Activated T-helper 2 cell treated with anti-CD3 and anti-CD28 coated beads, Interferon-gamma antibody, Interleukin-2, Interleukin-4, amounts not matched to agents 10 μg/mL and 5 μg/mL and 100 μg/mL, durations not matched to agents 14 hours and 24 hours and 36 hours (primary cell): ENCODE measurements around the gene AIG1. TPM values are rescaled to one million over a fixed set of nuclear protein-coding genes. Genes with fewer than 3 reads are reported as not detected.
"Not testable (repeated sequence)": the region's sequence is repeated elsewhere in the genome, so short reads cannot be mapped to it uniquely, and the experiment has no call there.

ENCODE experiments used
- DNase-seq: peaks from one replicate; pipeline ENCODE4 v3.0.0; 2021; ENCODE audit warnings: low spot score
- H3K27ac Mint-ChIP-seq: one replicate; pipeline ENCODE4 v1.8.0; 2021; ENCODE audit warnings: mixed read lengths
- H3K27me3 Mint-ChIP-seq: one replicate; pipeline ENCODE4 v1.8.0; 2021; ENCODE audit warnings: low read depth, mixed read lengths
- H3K36me3 Mint-ChIP-seq: one replicate; pipeline ENCODE4 v1.8.0; 2021; ENCODE audit warnings: low read depth, mixed read lengths
- H3K4me1 Mint-ChIP-seq: one replicate; pipeline ENCODE4 v1.8.0; 2021; ENCODE audit warnings: low read depth, mixed read lengths
- H3K4me3 Mint-ChIP-seq: one replicate; pipeline ENCODE4 v1.8.0; 2021; ENCODE audit warnings: low read depth, mild to moderate bottlenecking, moderate library complexity, mixed read lengths
- H3K9me3 Mint-ChIP-seq: one replicate; pipeline ENCODE4 v1.8.0; 2021; ENCODE audit warnings: mixed read lengths
- intact Hi-C: fragments of 100-400 bp; cut with micrococcal nuclease; formaldehyde crosslinking; loops from one replicate; pipeline ENCODE4 v1.15.1; 2023
- total RNA-seq: library from RNA; stranded (reverse); gene quantifications from 2 replicates; pipeline ENCODE4 v1.2.3, GENCODE V29; 2022

AIG1 gene
- total RNA-seq, 1 donor from 2014 or later, result 2.4 TPM

DNA sequence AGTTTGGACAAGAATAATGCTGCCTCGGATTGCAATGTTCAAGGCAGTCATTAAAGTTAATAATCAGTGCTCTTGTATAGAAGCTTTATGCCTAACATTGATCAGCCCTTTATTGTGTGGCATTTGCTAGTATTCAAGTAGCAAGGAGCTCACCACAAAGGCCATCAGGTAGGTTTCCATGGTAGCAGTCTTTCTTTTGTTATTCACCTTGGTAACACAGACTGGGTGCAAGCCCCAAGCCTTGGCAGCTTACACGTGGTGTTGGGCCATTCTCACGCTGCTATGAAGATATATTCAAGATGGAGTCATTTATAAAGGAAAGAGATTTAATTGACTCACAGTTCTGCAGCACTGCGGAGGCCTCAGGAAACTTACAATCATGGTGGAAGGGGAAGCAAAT, 240.5 kb downstream of the AIG1 start:
- intact Hi-C loops, result no loop called here
- Mint-ChIP-seq H3K36me3 (no peaks in the 10 kb centered on the region), H3K4me3 (no peak overlapping the region), H3K27me3 (no peaks in the 10 kb centered on the region), H3K4me1 (peaks cover 3% of the 10 kb centered on the region), H3K9me3 (no peaks in the 10 kb centered on the region), H3K27ac (no peak overlapping the region)
- DNase-seq, result no peak

DNA sequence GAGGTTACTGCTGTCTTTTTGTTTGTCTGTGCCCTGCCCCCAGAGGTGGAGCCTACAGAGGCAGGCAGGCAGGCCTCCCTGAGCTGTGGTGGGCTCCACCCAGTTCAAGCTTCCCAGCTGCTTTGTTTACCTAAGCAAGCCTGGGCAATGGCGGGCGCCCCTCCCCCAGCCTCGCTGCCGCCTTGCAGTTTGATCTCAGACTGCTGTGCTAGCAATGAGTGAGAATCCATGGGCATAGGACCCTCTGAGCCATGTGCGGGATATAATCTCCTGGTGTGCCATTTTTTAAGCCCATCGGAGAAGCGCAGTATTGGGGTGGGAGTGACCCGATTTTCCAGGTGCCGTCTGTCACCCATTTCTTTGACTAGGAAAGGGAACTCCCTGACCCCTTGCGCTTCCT, 247.1 kb downstream of the AIG1 start:
- intact Hi-C loops, H3K4me1 Mint-ChIP-seq, DNase-seq, H3K27ac Mint-ChIP-seq, H3K9me3 Mint-ChIP-seq, H3K4me3 Mint-ChIP-seq, H3K36me3 Mint-ChIP-seq, H3K27me3 Mint-ChIP-seq: not testable (repeated sequence)

DNA sequence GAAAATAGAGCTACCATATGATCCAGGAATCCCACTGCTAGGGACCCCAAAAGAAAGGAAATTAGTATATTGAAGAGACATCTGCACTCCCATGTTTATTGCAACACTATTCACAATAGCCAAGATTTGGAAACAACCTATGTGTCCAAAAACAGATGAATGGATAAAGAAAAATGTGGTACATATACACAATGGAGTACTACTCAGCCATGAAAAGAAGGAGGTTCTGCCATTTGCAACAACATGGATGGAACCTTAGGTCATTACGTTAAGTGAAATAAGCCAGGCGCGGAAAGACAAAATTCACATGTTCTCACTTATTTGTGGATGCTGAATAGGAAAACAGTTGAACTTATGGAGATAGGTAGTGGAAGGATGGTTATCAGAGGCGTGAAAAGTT, 252.5 kb downstream of the AIG1 start:
- Mint-ChIP-seq H3K4me1 (no peaks in the 10 kb centered on the region), H3K27me3 (peaks cover 1% of the 10 kb centered on the region), H3K4me3 (no peak overlapping the region), H3K27ac (no peak overlapping the region), H3K9me3 (peaks cover 18% of the 10 kb centered on the region), H3K36me3 (no peaks in the 10 kb centered on the region)
- DNase-seq, result no peak
- intact Hi-C loops, result no loop called here

DNA sequence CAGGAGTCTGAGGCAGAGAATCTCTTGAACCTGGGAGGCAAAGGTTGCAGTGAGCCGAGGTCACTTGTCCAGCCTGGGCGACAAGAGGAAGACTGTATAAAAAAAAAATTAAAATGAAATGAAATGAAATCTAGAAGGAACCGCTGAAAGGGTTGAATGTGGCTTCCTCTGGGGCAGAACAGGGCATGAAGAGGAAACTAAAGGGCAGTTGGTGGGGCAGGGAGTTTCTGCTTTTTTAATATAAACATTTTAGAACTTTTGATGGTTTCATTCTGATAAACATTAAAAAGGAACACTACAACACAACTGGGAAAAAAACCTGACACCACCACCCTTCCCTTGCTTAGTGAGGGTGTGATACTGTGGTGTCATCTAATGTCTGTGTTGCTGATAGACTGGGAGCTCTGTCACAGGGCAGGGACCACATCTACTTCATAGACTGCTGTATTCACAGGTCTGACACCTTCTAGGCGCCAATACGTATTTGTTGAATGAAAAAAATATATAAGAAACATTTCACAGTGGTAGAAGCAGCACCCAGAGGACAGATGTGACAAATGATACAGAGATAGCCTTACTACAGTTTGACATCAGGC, 260.9 kb downstream of the AIG1 start:
- DNase-seq, result no peak
- Mint-ChIP-seq H3K4me1 (no peaks in the 10 kb centered on the region), H3K27me3 (no peaks in the 10 kb centered on the region), H3K36me3 (no peaks in the 10 kb centered on the region), H3K27ac (no peak overlapping the region), H3K9me3 (peaks cover under 1% of the 10 kb centered on the region), H3K4me3 (no peak overlapping the region)
- intact Hi-C loops, result no loop called here

DNA sequence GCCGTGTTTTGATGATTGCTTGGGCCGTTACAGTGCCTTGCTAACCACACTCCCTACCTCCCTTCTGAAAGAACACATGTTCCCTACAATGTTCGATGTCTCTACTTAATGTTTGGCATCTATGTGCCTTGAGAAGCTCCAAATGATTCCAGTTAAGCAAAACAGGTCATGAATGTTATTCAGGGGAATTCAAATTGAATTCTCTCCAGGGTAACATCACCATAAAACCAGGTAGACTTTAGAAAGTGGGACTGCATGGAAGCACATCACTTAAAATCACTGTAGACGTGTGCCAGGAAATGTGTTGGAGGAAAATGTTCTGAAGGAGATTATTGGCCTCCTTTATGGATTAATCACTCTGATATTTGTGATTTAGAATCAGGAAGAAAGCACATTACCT, 261.7 kb downstream of the AIG1 start:
- no peak overlapping the region for H3K4me3 Mint-ChIP-seq
- intact Hi-C loops, result no loop called here
- no peaks in the 10 kb centered on the region for H3K36me3 Mint-ChIP-seq
- no peak for DNase-seq
- H3K27me3 Mint-ChIP-seq, result no peaks in the 10 kb centered on the region
- H3K9me3 Mint-ChIP-seq, result no peaks in the 10 kb centered on the region
- H3K4me1 Mint-ChIP-seq, result no peaks in the 10 kb centered on the region
- no peak overlapping the region for H3K27ac Mint-ChIP-seq

DNA sequence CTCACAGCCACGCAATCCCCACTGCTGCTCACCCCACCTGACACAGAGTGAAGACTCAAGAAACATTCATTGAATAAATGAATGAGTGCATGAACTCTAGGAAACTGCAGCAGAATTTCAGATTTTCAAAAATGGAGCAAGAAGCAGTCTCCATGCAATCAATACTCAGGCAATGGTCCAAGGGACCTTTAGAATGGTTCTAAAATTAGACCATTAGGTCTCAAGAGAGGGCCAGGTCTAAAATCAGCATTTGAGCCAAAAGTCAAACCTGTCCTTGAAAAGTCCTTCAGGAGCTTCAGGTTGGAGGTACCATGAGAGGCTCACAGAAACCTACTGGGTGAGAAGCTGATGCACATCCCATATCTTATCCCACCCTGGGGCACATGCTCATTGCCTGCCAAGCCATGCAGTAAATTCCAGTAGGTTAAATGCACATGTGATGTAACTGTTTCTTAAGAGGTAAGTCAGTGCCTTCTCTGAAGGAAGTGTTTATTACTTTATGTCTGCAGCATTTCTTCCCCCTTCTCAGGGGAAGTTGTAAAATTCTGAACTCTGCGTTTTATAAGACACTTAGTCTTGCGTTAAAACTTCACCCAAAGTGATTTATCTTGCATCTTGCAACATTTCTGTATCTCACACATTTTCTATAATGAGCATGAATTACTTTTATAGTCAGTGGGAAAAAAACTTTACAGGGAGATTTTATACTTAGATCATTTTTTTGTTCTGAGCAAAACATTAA, 263.2 kb downstream of the AIG1 start:
- Mint-ChIP-seq H3K4me1 (no peaks in the 10 kb centered on the region), H3K36me3 (no peaks in the 10 kb centered on the region), H3K9me3 (no peaks in the 10 kb centered on the region), H3K4me3 (no peak overlapping the region), H3K27me3 (no peaks in the 10 kb centered on the region), H3K27ac (no peak overlapping the region)
- no peak for DNase-seq
- intact Hi-C loops, result no loop called here

DNA sequence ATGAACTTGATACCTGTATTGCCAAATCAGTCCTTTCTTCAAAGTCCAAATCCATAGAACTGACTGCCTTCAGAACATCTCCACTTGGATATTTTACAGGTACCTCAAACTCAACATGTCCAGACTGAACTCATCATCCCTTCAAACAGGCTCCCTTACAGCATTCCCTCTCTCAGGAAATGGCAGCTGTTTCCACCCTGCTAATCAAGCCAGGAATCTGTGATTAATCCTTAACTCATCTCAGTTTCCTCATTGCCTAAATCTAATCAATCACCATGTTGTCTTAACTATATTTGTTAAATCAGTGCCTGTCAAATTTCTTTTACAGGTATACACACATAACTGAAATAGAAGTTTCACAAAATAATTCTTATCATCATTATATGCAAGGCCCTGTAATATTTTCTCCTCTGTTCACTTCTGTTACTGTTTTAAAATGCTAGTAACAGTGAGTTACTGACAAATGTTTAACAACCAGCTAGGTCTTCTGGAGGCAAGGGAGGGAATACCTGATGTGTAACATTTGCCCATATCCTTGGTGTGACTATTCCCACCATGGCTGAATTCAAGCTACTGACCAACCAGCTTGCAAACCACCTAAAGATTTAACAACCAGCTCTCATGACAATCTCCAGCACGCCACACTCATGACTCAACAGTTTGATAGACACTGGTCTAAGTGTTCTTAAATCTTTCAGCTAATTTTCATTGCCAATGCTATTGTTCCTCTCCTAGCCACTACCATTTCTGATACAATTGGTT, 264.9 kb downstream of the AIG1 start:
- DNase-seq, result no peak
- Mint-ChIP-seq H3K27ac (no peak overlapping the region), H3K4me3 (no peak overlapping the region), H3K9me3 (no peaks in the 10 kb centered on the region), H3K4me1 (no peaks in the 10 kb centered on the region), H3K27me3 (no peaks in the 10 kb centered on the region), H3K36me3 (no peaks in the 10 kb centered on the region)
- intact Hi-C loops, result no loop called here

DNA sequence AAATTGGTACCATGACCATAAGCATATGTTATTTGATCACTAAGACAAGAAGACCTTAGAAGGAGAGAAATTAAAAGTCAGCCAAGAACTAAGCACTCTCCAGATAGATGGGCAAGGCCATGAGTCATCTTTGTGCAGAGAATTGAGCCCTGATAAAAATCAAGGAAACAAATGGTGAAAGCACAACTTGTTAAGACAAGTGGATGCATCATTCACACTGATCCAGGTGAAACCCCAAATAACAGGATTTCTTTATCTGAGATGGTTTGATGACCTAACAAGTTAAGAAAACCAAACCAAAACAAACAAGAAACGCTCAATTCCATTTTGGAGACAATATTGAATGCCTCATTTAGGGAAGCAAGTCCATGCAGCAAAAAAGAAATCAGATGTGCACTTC, 268.2 kb downstream of the AIG1 start:
- intact Hi-C loops, result no loop called here
- H3K9me3 Mint-ChIP-seq, result no peaks in the 10 kb centered on the region
- no peak for DNase-seq
- no peaks in the 10 kb centered on the region for H3K36me3 Mint-ChIP-seq
- no peak overlapping the region for H3K27ac Mint-ChIP-seq
- H3K27me3 Mint-ChIP-seq, result no peaks in the 10 kb centered on the region
- no peak overlapping the region for H3K4me3 Mint-ChIP-seq
- H3K4me1 Mint-ChIP-seq, result no peaks in the 10 kb centered on the region

DNA sequence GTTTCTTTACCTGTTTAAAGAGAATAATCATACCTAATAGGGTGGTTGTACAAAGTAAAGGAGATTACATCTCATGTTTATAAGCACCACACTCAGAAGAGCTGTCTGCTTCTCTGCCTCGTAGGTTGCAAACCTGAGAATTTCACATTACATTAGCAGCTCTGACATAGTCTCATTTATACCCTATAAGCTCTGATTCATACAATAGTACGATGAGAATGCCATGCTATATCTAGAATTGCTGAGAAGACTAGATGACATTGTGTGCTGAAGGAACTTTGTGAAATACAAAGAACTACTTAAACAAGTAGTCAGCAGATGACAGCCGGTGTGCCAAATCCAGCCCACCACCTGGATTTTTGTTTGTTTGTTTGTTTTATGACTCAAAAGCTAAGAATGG, 268.6 kb downstream of the AIG1 start:
- Mint-ChIP-seq H3K27me3 (no peaks in the 10 kb centered on the region), H3K36me3 (no peaks in the 10 kb centered on the region), H3K4me3 (no peak overlapping the region), H3K9me3 (no peaks in the 10 kb centered on the region), H3K4me1 (no peaks in the 10 kb centered on the region), H3K27ac (no peak overlapping the region)
- intact Hi-C loops, result no loop called here
- no peak for DNase-seq

DNA sequence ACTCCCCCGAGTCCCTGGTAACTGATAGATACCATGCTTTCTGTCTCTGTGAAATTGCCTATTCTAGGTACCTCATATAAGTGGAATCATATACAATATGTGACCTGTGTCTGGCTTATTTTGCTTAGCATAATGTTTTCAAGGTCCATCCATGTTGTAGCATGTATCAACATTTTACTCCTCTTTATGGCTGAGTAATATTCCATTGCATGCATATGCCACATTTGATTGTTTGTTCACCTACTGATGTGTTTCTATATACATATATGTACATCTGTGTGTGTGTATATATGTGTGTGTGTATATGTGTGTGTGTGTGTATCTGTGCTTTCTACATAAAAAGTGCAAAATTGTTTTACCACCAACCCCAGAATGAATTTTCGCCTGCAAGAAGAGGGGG, 270.7 kb downstream of the AIG1 start:
- Mint-ChIP-seq H3K36me3 (no peaks in the 10 kb centered on the region), H3K27me3 (no peaks in the 10 kb centered on the region), H3K4me1 (peaks cover 5% of the 10 kb centered on the region), H3K9me3 (no peaks in the 10 kb centered on the region), H3K27ac (no peak overlapping the region), H3K4me3 (no peak overlapping the region)
- no peak for DNase-seq
- intact Hi-C loops, result loop anchor here (10.0 kb wide), 2 partner anchors 97 to 637 kb away; no protein-coding TSS in a partner anchor

DNA sequence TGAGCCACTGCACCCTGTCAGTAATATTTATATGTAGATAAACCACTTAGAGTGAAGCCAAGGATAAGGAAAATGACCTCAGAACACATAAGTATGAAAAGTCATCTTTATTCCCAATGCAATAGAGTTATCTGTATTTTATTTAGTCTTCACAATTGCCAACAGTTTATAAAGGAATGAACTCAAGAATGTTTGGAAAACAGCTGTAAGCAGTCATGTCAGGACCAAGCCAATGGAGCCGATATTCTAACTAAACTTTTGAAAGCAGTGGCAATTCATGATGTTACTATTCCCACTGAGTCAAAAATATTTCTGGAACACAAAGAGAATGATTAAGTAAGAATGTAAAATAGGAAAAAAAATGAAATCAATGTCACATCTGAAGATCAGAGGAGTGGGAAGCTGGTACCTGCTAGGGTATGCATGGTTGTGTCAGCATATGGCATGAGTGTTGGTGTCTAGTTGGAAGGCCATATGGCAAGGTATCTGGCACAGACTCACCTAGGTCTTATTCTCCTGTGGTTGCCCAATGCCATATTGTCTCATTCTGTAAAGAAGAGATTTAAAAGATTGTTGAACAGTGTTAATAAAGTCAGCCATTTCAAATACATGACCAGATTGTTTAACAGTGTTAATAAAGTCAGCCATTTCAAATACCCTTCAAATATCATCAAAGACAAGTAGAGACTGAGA, 271.6 kb downstream of the AIG1 start:
- Mint-ChIP-seq H3K9me3 (no peaks in the 10 kb centered on the region), H3K27me3 (no peaks in the 10 kb centered on the region), H3K36me3 (no peaks in the 10 kb centered on the region), H3K4me3 (no peak overlapping the region), H3K4me1 (peaks cover 9% of the 10 kb centered on the region), H3K27ac (no peak overlapping the region)
- intact Hi-C loops, result loop anchor here (10.0 kb wide), 2 partner anchors 97 to 637 kb away; no protein-coding TSS in a partner anchor
- DNase-seq, result no peak

DNA sequence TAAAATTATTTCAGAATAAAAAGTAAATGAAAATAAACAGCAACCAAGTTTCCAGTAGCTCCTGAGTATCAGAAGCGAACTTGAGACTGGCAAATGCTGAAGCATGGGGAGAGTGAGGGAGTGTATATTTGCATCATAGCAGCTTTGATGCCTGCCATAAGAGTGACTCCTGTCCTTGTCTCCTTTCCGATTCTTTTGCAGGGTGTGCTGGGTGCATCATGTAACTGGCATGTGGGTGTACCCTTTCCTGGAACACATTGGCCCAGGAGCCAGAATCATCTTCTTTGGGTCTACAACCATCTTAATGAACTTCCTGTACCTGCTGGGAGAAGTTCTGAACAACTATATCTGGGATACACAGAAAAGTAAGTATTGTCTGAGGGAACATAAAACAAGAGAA, 272.4 kb downstream of the AIG1 start:
- H3K36me3 Mint-ChIP-seq, result no peaks in the 10 kb centered on the region
- no peak overlapping the region for H3K27ac Mint-ChIP-seq
- intact Hi-C loops, result loop anchor here (10.0 kb wide), 2 partner anchors 98 to 638 kb away; no protein-coding TSS in a partner anchor
- H3K4me1 Mint-ChIP-seq, result peaks cover 9% of the 10 kb centered on the region
- H3K4me3 Mint-ChIP-seq, result no peak overlapping the region
- no peaks in the 10 kb centered on the region for H3K27me3 Mint-ChIP-seq
- no peak for DNase-seq
- H3K9me3 Mint-ChIP-seq, result no peaks in the 10 kb centered on the region
